Stimulated activated CD8-positive, alpha-beta memory T cell treated with anti-CD3 and anti-CD28 coated beads, Interleukin-4, amount 100 ng/mL, for 1 hour (primary cell): Measurements from ENCODE around the gene ARID1B.

Experiments
- DNase-seq, 2 donors: peaks; one replicate each; pipeline ENCODE4 v3.0.0-alpha.2; 2020; ENCODE audit warnings: low read depth in 2 of 2, low spot score in 1 of 2

ARID1B gene

DNA sequence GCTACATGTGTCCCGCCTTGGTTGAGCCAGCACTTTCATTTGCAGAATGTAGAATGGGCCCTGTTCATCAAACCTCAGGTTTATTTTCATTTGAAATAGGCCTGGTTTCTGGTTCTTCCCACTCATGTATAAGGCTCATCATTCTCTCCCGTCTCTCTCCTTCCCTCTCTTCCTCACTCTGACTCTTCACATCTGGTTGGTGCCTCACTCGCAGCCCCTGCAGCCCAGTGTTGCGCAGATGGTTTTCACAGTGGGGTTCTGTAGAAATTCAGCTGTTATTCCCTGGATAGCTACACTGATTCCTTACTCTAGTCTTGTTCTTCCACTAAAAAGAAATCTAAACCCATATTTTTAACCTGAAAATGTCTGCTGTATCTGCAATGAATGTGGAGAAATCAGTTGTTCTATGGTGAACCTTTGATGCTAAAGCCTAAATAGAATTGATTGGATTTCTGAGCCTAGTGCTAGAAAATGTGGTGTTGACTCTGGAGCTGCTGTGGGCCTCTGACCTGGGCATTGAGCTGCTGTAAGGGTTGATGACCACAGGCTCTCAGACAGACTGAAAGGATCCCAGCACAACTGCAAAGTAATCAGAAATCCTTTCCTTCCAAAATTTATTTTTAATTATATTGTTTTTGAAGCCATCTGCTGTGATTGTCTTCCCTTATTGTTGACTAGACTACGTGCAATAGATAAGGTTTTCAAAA is 395.8 kb downstream of the ARID1B start:
- no peak for DNase-seq

DNA sequence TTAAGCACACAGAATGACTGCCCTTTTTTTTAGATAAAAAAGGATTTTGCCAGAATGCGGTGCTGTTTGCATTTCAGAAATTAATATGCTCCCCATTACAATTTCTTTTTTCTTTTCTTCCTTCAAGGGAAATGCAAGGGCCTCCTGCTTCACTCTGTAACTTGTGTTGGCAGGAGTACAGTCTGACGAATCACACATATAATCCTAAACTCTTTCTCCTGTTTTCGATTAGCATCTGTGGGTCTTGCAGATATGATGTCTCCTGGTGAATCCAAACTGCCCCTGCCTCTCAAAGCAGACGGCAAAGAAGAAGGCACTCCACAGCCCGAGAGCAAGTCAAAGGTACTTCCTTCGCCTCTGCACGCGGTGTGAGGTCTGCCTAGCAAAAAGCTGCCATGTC is 396.6 kb downstream of the ARID1B start:
- no peak for DNase-seq

DNA sequence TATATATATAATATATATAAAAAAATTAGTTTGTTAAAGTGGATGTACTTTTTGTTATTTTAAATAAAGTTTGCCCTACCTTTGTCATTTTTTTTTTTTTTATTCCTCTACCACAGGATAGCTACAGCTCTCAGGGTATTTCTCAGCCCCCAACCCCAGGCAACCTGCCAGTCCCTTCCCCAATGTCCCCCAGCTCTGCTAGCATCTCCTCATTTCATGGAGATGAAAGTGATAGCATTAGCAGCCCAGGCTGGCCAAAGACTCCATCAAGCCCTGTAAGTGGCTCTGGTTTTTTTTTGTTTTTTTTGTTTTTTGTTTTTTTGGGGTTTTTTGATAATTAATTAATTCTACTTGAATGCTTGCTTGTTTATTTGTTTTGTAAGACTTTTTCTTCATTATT is 397.6 kb downstream of the ARID1B start:
- no peak for DNase-seq

DNA sequence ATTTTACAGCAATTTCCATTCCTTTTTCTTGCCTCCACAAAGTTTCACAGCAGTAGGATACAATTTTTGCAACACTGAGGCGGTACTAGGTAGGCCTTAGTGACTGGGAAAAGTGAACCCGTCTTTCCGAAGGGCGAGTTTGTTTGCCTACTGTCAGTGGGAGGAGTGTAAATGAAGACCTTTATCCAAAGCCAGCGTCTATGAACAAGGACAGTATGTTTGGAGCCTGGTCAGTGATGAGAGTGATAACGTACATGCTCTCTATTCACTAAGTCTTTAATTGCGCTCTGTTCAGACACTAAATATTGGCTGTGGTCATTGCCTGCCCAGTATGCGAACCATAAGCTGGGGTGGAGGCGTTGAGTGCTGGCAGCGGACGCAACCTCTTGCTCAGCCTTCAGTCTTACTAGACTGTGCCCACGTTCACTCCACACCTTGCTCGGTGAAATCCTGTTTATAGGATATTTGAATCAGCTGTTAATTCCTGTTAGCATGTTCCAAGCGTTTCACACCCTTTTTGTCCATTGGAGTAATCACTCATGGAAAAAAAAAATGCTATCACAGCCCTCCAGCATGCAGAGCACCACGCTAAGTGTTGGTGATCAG is 400.7 kb downstream of the ARID1B start:
- no peak for DNase-seq

DNA sequence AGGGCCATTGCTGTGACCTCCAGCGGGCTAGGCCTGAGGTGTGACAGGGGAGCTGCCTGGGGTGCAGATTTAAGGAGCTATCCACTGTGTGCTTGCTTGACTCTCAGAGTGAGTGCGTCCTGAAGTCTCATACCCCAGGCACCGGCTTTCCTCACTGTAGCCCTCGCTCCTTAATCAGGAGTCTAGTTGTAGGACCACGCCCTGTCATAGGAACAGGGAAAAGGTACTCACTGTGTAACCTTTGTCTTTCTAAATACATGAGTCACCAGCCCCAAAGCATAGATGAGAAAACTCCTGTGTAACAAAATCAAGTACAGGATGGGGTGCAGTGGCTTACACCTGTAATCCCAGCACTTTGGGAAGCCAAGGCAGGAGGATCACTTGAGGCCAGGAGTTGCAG is 404.5 kb downstream of the ARID1B start:
- DNase-seq, result no peak

DNA sequence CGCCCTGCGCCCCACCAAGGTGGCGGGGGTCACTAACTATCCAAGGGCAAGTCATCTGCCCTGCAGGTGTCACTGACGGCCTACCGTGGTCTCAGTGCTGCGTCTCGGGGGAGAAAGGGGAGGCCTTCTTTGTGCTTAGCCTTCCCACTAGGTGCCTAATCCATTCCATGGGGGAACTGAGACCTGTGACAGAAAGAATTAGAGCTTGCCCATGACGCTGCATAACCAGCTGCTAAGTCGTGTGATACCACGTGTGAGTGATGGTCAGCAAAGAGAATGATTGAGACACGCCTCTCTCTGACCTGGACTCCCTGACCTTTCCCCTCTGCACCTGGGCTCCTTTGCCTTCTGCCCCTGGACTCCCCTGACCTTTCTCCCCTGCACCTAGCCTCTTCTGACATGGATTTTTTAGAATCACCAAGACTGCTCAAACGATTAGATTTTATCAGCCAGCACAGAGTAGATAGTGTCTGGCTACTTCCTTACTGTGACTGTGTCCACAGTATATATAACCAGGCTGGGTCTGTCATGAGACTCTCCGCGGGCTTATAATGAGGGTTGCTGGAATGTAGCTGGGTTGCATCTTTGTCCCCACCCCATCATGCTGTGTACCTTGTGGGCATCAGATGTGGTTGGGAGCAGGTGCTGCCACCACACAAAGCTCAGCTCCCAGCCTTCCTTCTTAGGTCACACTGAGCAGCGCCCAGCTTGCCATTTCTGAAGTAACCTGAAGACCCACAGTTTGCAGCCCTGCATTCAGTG is 405.5 kb downstream of the ARID1B start:
- no peak for DNase-seq

DNA sequence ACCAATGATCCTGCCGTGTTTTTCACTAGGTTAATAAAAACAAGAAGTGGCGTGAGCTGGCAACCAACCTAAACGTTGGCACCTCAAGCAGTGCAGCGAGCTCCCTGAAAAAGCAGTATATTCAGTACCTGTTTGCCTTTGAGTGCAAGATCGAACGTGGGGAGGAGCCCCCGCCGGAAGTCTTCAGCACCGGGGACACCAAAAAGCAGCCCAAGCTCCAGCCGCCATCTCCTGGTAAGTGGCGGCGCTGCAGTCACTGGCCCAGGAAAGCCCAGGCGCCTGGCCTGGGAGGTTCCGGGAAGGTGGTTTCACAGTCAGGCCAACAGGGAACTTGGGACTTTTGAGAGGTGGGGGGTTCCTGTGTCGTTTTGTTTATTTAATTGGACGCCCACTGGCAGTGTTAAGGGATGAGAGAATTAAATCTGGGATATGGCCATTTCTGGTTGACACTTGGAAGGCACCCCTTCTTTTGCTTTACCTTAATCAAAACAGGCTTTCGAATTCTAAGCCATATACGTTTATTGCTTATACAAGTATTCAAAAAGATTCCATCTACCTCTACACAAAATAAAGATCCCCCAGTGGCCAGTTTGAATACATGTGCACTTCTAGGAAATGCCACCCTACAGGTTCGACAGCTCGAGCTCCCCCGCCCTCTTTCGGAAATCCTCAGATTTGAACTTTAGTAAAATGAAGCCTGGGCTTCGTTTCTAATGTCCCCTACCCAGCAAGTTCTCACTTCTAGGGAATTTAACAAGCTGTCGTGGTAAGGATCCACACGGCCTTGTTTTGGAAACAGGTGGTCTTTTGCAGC is 407.2 kb downstream of the ARID1B start:
- peak in 1 of 2 donors; percentile 22 for DNase-seq

DNA sequence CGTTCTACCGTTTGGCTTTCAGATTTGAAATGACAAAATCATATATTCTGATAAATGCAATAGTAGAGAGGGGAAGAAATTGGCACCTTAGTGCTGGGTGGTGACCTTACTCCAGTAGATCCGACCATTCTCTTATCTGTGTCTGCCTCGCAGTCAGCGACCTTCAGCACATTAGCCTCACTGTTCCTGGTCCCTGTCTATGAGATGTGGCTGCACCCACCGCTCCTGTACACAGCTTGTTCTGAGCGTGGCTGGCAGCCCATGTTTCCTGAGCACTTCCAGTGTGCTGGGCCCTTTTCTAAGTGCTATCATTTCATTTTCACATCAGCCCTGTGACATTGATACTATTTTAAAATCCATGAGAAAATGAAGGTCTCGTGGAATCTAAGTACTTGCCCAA is 408.0 kb downstream of the ARID1B start:
- DNase-seq, result no peak

DNA sequence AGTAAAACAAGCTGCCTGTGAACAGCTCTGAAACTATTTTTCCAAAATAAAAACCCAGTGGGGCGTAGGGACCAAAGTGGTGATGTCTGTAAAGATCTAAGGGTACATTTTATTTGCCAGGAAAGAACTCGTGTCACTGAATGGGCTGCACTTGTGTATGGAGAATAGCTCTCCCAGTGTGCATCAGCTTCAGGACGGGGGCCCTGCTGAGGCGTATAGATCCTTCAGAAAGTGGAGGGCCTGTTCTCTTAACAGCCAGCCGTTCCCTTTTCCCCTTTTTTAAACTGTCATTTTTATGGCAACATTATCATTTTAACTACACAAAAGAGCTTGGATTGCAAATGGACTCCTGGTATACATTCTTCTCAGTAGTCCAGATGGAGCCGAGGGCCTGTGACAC is 408.8 kb downstream of the ARID1B start:
- DNase-seq, result no peak

DNA sequence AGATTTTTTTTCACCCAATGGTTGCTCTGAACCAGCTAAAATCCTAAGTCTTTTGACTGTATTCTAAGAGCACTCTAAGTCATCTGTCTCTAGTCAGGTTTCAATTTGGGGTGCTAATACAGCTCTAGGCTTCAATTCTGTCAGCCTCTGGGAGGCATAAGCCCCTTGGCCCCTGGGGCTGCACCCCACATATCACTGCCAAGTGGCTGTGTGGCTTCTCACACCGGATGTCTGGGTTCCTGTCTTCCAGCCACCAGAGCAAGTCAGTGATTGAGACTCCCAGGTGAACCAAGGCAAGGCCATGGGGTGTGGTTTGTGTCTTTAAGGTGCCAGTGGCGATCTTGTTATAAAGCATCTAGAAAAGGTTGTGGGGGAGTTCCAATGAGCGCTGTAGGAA is 409.6 kb downstream of the ARID1B start:
- DNase-seq, result no peak

DNA sequence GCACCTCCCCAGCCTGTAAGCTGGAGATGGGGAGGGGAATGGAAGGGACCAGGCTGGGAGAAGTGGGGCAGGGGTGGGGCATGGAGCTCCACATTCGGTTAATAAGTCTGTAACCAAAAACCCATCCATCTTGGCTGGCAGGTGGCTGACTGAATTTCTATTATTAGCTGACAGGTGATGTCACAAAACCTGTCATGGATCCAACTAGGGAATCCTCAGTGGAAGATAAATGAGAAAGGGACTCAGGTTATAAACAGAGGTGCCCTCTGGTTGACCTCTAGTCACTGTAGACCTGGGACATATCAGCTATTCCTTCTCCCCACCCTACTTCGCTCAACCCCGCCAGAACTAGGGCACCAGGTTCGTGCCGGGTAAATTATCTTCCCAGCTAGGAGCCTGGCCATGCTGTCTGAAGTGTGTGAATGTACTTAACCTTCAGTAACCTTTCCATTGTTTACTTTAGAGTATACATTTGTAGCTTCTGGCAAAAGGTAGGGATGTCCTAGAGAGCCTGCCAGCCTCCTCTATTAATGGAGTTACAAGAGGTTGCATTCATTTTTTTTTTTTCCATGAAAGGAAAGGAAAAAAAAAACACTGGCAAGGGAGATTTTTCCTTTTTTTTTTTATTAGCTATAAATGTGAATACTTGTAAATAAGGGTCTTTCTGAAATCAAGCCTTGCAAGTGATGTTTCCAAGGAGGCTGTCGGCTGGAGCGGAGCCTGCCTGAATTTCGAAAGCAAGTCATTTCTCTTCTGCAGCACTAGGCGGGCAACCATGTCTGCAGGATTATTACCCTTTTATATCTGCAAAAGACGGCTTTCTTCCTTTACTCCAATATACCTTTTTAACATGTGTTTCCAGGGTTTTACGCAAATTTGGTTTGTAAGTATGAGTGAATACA is 410.3 kb downstream of the ARID1B start:
- DNase-seq, result no peak

DNA sequence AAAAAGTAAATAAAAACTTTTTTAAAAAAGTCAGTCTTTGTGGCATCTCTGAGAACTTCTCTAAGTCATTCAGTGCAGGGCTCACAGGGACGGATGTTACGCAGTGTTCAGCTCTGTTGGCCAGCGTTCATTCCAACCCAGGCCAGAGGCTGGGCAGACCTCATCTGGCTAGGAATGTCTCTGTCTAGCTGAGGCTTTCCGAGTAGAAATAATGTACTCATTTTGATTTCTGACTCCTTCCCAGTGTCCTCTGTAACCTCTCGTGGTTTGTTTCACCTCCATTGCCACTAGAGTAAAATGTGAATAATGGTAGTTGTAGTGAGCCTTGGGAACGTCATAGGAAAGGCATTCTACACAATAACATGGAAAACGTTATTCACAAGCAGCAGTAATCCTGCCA is 411.0 kb downstream of the ARID1B start:
- no peak for DNase-seq

DNA sequence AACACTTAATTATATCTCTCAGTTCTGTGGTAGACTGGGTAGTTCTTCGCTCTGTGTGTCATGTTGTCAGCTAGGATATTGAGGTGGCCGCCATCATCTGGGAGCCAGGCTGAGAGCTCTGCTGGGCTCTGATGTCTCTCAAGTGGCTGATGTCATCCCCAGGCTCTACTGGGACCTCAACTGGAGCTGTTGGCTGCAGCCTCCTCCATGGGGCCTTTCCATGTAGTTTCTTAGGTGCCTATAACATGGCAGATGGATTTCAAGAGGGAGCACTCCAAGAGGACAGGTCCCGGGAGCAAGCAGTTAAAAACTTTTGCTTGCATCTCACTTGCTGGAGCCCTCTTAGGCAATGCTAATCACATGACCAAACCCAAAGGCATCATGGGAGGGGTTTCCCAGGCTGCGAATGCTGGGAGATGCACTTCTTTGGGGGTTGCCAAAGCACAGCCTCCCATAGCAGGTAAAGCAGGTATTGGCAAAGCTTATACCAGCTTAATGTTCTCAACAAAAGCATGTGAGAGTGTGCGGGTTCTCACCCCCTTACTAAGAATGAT is 416.3 kb downstream of the ARID1B start:
- no peak for DNase-seq

DNA sequence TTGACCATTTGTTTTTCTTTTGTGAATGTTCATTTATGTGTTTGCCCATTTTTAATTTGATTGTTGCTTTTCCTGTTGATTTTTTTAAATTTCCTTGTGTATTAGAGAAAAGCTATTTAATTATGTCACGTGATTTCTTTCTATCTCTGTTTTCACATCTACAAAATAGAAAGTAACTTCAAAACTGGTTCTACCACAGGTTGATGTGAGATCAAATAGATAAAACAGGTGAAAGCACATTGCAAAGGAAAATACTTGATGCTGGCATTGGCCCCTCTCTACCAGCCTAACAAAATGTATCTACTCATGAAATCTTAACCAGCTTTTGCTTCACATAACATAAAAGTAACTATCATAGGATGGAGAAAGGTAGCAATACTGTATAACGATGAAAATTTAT is 416.9 kb downstream of the ARID1B start:
- no peak for DNase-seq

DNA sequence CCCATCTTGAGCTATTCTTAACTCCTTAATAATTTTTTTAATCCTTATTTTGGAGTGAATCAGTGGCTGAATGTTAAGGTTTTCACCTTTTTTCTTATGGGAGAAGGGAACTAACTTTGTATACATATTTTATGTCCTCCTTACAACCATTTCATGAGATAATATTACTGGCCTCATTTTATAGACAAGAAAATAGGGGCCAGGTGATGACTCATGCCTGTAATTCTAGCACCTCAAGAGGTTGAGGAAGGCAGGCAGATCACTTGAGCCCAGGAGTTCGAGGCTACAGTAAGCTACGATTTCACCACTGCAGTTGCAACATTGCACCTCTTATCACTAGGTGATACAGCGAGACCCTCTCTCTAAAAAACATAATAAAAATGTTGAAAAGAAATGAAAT is 417.5 kb downstream of the ARID1B start:
- no peak for DNase-seq

DNA sequence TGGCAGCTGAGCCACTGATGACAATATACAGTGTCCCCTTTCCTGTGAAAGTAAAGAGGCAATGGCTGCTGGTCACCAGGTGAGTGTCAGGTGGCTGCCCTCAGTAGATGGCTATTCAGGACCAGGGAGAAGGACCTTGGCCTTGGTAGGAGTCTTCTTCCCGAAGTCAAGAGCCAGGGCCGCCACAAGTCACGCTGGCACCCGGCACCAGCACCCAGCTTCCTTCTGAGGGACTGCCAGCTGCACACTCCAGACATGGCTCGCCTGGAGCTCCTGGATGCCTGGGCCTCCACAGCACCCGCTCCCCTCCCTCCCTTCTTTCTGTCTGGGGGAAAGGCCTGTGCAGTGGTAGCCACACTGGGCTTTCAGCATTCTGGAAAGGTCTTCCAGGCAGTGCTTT is 419.2 kb downstream of the ARID1B start:
- DNase-seq, result no peak

DNA sequence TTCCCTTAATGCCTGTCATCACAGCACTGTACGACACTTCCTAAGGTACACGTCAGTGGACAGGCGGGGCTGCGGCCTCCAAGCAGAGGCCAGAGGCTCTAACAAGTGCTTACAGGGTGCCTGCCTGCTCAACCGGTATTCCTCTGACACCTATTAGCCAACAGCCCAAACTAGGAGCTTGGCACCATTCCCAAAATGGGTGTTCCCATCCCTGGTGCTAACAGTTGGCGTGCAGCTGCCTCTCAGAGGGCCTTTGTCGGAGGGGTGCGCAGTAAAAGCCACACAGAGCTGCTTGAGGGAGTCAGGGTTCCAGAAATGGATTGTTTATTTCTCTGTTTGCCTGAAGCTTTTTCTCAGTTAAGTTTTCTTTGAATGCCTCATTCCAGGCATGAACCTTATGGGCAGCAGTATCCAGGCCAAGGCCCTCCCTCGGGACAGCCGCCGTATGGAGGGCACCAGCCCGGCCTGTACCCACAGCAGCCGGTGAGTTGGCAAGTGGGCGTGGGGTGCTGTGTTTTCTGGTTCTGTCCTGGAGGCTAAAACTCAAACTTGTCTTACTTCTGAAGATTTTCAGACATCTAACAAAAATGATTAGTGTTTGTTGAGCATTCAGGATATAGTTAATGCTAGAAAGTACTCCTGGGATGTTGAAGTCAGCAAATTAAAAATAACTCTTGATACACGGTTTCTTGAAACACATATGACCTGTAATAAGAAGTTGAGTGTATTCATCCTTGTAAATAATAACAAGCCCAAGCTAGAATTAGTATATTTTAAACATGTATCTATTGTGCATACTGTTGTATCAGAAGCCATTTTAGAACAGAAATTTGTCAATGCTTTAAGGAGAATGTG is 421.5 kb downstream of the ARID1B start:
- no peak for DNase-seq

DNA sequence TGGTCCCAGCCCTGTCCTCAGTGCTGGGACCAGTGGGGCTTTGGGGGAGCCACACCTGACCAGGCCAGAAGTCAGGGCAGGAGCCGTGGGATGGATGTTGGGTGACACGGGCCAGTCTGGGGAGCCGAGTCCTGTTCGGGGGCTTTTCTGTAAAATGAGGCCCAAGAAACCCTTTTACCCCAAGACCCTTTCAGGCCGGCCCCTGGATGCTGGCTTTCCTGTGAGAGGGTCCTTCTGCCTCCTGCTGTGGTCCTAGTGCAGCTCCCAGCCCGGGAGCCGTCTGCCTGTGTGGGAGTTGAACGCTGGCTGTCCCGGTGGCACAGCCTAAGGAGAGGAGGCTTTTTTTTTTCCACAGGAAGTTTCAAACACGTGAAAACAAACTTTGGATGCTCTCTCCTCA is 422.9 kb downstream of the ARID1B start:
- DNase-seq, result no peak

DNA sequence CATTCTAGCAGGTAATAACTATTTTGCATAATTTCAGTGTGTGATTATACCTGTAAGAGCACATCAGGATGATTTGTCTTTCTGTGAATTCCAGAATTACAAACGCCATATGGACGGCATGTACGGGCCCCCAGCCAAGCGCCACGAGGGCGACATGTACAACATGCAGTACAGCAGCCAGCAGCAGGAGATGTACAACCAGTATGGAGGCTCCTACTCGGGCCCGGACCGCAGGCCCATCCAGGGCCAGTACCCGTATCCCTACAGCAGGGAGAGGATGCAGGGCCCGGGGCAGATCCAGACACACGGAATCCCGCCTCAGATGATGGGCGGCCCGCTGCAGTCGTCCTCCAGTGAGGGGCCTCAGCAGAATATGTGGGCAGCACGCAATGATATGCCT is 423.4 kb downstream of the ARID1B start:
- no peak for DNase-seq
